MCF 10A (cell line): Measurements from ENCODE around the gene SLC24A3. TPM values are rescaled to one million over a fixed set of nuclear protein-coding genes. Genes with fewer than 3 reads are reported as not detected.

ENCODE experiments used
- BruUV-seq: library from RNA; stranded (reverse); fragments of 400-500 nt; replicated peaks from 2 replicates; lab custom pipeline; 2021; lab: Mats Ljungman, UMichigan
- CTCF ChIA-PET: fragments of 300-600 bp; sonication (Branson Sonifier 250); formaldehyde crosslinking; extraction: SDS; loops from one replicate; lab custom pipeline; 2021; ENCODE audit warnings: antibody characterized with exemption, inconsistent platforms; lab: Yijun Ruan, JAX
- POLR2A ChIA-PET: fragments of 300-600, 350-650 bp; sonication (Branson Sonifier 250); formaldehyde crosslinking; extraction: SDS; loops from one replicate; lab custom pipeline; 2020; ENCODE audit warnings: antibody characterized with exemption, inconsistent platforms; lab: Yijun Ruan, JAX
- DNase-seq: peaks from one replicate; pipeline ENCODE4 v3.0.0-alpha.2; 2018; ENCODE audit not compliant: unreplicated experiment
- H3K27ac Mint-ChIP-seq: one replicate; pipeline ENCODE4 v1.8.0; 2022; ENCODE audit warnings: mild to moderate bottlenecking, low read depth, mixed read lengths; ENCODE audit not compliant: unreplicated experiment
- H3K27me3 Mint-ChIP-seq: one replicate; pipeline ENCODE4 v1.8.0; 2022; ENCODE audit warnings: mixed read lengths; ENCODE audit not compliant: insufficient read depth, unreplicated experiment
- H3K36me3 Mint-ChIP-seq: one replicate; pipeline ENCODE4 v1.8.0; 2022; ENCODE audit warnings: mild to moderate bottlenecking, moderate library complexity, mixed read lengths; ENCODE audit not compliant: insufficient read depth, unreplicated experiment
- H3K4me1 Mint-ChIP-seq: one replicate; pipeline ENCODE4 v1.8.0; 2022; ENCODE audit warnings: mixed read lengths; ENCODE audit not compliant: insufficient read depth, unreplicated experiment
- H3K4me3 Mint-ChIP-seq: one replicate; pipeline ENCODE4 v1.8.0; 2022; ENCODE audit warnings: mild to moderate bottlenecking, moderate library complexity, mixed read lengths; ENCODE audit not compliant: unreplicated experiment
- H3K9me3 Mint-ChIP-seq: one replicate; pipeline ENCODE4 v1.8.0; 2022; ENCODE audit warnings: mixed read lengths; ENCODE audit not compliant: unreplicated experiment
- CTCF ChIP-seq: fragments of 200-600 bp; IDR thresholded peaks from one replicate; pipeline ENCODE4 v1.8.0; 2022; ENCODE audit warnings: antibody characterized with exemption, mild to moderate bottlenecking; ENCODE audit not compliant: unreplicated experiment
- intact Hi-C: fragments of 100-400 bp; cut with micrococcal nuclease; formaldehyde crosslinking; loops from 2 replicates; pipeline ENCODE4 v1.14.1; 2022
- total RNA-seq: library from RNA; stranded (reverse); gene quantifications from 2 replicates; pipeline ENCODE4 v1.2.3, GENCODE V29; 2022

The SLC24A3 gene
- total RNA-seq, 1 experiment from 2014 or later, result not detected

GRCh38 chr20:19453862-19454261 is 241.4 kb downstream of the SLC24A3 start:
- intact Hi-C loops, result no loop called here
- no TSS peak for BruUV-seq
- no peak overlapping the region for H3K4me3 Mint-ChIP-seq
- ChIA-PET CTCF (no interaction called here), POLR2A (no interaction called here)
- no peaks in the 10 kb centered on the region for H3K27me3 Mint-ChIP-seq
- H3K36me3 Mint-ChIP-seq, result no peaks in the 10 kb centered on the region
- H3K27ac Mint-ChIP-seq, result no peak overlapping the region
- H3K4me1 Mint-ChIP-seq, result no peaks in the 10 kb centered on the region
- peaks cover 20% of the 10 kb centered on the region for H3K9me3 Mint-ChIP-seq
- no peak for TF ChIP-seq CTCF
- DNase-seq, result no peak

- Mint-ChIP-seq H3K27me3 (no peaks in the 10 kb centered on the region), H3K4me1 (no peaks in the 10 kb centered on the region), H3K27ac (no peak overlapping the region), H3K9me3 (peaks cover 19% of the 10 kb centered on the region), H3K4me3 (no peak overlapping the region), H3K36me3 (no peaks in the 10 kb centered on the region)
- ChIA-PET POLR2A (interaction anchor here (0.6 kb wide), 1 partner anchor 1597 kb away, joined by 3 read pairs; no protein-coding TSS in a partner anchor), CTCF (interaction anchor here (0.6 to 1.2 kb wide), 3 partner anchors 10 to 205 kb away, joined by 3 to 4 read pairs (median 3); no protein-coding TSS in a partner anchor)
- no TSS peak for BruUV-seq
- DNase-seq, result no peak
- intact Hi-C loops, result no loop called here
- no peak for TF ChIP-seq CTCF
Measured at GRCh38 chr20:19456595-19457395, 244.4 kb downstream of the SLC24A3 start.

- BruUV-seq, result no TSS peak
- CTCF ChIA-PET, result interaction anchor here (0.7 to 1.2 kb wide), 3 partner anchors 11 to 447 kb away, joined by 3 to 4 read pairs (median 3); no protein-coding TSS in a partner anchor
Measured at GRCh38 chr20:19457611-19458010, 245.2 kb downstream of the SLC24A3 start.

More at GRCh38 chr20:19457611-19458010, 245.2 kb downstream of the SLC24A3 start:
- TF ChIP-seq CTCF, result no peak
- H3K4me3 Mint-ChIP-seq, result no peak overlapping the region
- H3K27me3 Mint-ChIP-seq, result no peaks in the 10 kb centered on the region
- DNase-seq, result no peak
- no peaks in the 10 kb centered on the region for H3K36me3 Mint-ChIP-seq
- no peaks in the 10 kb centered on the region for H3K4me1 Mint-ChIP-seq
- POLR2A ChIA-PET, result no interaction called here
- H3K9me3 Mint-ChIP-seq, result peaks cover 12% of the 10 kb centered on the region
- no peak overlapping the region for H3K27ac Mint-ChIP-seq
- intact Hi-C loops, result no loop called here
